ENCODE measurements around the gene MFSD12. TPM values are rescaled to one million over a fixed set of nuclear protein-coding genes. Genes with fewer than 3 reads are reported as not detected.
"Not testable (repeated sequence)": the region's sequence is repeated elsewhere in the genome, so short reads cannot be mapped to it uniquely, and the experiment has no call there.

Gene MFSD12
- total RNA-seq, 4 donors from 2014 or later: 22.3 to 77.3 (median 48.7) TPM

DNA sequence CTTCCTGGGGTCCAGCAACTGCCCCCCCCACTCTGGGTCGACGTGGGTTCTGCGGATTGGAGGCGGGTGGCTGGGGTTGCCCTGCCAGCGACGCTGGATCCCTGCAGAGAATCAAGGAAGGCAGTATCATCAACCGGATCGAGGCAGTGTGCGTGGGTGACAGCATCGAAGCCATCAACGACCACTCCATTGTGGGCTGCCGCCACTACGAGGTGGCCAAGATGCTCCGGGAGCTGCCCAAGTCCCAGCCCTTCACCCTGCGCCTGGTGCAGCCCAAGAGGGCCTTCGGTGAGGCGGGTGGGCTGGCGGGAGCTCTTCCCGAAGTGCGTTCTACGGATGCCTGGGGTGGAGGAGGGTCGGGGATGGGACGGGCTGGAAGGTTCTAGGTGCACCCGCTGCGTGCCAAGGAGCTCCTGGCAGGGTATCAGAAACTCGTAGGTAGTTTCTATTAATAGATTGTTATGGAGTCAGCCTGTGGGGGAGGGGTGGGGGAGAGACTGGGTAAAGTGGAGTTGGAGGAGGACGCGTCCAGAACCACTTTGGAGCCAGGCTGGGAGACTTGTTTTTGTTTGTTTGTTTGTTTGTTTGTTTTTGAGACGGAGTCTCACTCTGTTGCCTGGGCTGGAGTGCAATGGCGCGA lies 29.4 kb upstream of the MFSD12 start:
- H3K9me3 ChIP-seq: no peaks in the 10 kb centered on the region
- H3K27ac ChIP-seq: no peak overlapping the region
- no peak overlapping the region for H3K4me3 ChIP-seq
- peak; percentile 30 to 72 for ATAC-seq
- H3K27me3 ChIP-seq: peaks cover 12 to 15% (median 15%) of the 10 kb centered on the region in 3 donors
- intact Hi-C loops (cut with DNase I; ENCODE audit: low total_unique reads) (loop anchor here (2.0 kb wide), 1 partner anchor 32 kb away; no protein-coding TSS in a partner anchor), in situ Hi-C loops (cut with MboI; ENCODE audit: low sequenced_read_pairs in 4 of 4) (no loop called here)
- no peak for TF ChIP-seq POLR2A (IDR thresholded peaks at IDR 0.05)
- TF ChIP-seq, protein P1, sequence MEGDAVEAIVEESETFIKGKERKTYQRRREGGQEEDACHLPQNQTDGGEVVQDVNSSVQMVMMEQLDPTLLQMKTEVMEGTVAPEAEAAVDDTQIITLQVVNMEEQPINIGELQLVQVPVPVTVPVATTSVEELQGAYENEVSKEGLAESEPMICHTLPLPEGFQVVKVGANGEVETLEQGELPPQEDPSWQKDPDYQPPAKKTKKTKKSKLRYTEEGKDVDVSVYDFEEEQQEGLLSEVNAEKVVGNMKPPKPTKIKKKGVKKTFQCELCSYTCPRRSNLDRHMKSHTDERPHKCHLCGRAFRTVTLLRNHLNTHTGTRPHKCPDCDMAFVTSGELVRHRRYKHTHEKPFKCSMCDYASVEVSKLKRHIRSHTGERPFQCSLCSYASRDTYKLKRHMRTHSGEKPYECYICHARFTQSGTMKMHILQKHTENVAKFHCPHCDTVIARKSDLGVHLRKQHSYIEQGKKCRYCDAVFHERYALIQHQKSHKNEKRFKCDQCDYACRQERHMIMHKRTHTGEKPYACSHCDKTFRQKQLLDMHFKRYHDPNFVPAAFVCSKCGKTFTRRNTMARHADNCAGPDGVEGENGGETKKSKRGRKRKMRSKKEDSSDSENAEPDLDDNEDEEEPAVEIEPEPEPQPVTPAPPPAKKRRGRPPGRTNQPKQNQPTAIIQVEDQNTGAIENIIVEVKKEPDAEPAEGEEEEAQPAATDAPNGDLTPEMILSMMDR (IDR thresholded peaks at IDR 0.05 in 4 of 5, conservative IDR thresholded peaks at IDR 0.05 in 1 of 5): no peak
- H3K36me3 ChIP-seq: no peaks in the 10 kb centered on the region
- peaks cover 10 to 11% of the 10 kb centered on the region in 2 donors for H3K4me1 ChIP-seq
- DNase-seq: peak in 1 of 2 donors; percentile 56

DNA sequence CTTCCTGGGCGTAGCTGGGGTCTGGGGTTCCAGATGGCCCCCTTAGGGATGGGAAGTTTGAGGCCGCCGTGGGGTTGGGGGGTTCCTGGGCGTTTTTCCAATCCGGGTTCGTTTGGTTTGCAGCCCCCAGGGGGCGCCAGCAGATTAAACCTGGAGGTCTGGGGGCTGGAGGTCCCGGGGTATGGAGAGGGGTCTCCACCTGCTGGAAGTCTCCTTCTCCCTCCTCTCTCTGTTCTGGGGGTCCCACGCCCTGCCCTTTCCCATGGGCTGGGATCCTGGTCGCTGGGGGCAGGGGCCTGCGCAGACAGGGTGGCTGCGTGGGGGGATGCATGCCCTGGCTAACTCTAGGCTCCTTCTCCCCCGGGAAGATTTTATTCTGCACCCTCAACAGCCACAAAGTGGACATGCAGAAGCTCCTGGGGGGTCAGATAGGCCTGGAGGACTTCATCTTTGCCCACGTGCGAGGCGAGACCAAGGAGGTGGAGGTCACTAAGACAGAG lies 28.8 kb upstream of the MFSD12 start:
- TF ChIP-seq, protein P1 (IDR thresholded peaks at IDR 0.05 in 4 of 5, conservative IDR thresholded peaks at IDR 0.05 in 1 of 5): peak; percentile 30 to 56 (median 52)
- no peak for TF ChIP-seq POLR2A (IDR thresholded peaks at IDR 0.05)
- DNase-seq (no peak), ATAC-seq (peak in 1 of 2 donors; percentile 14)
- H3K9me3 ChIP-seq: no peaks in the 10 kb centered on the region
- peak overlapping the region; percentile 16 to 50 (median 36) for H3K4me3 ChIP-seq
- H3K4me1 ChIP-seq: peaks cover 10 to 11% of the 10 kb centered on the region in 2 donors
- H3K27me3 ChIP-seq: peaks cover 12 to 15% (median 15%) of the 10 kb centered on the region in 3 donors
- peak overlapping the region in 1 of 4 donors; percentile 28 for H3K27ac ChIP-seq
- intact Hi-C loops (cut with DNase I; ENCODE audit: low total_unique reads): loop anchor here (2.0 kb wide), 1 partner anchor 33 kb away; no protein-coding TSS in a partner anchor
- in situ Hi-C loops (cut with MboI; ENCODE audit: low sequenced_read_pairs in 4 of 4): no loop called here
- H3K36me3 ChIP-seq: no peaks in the 10 kb centered on the region

DNA sequence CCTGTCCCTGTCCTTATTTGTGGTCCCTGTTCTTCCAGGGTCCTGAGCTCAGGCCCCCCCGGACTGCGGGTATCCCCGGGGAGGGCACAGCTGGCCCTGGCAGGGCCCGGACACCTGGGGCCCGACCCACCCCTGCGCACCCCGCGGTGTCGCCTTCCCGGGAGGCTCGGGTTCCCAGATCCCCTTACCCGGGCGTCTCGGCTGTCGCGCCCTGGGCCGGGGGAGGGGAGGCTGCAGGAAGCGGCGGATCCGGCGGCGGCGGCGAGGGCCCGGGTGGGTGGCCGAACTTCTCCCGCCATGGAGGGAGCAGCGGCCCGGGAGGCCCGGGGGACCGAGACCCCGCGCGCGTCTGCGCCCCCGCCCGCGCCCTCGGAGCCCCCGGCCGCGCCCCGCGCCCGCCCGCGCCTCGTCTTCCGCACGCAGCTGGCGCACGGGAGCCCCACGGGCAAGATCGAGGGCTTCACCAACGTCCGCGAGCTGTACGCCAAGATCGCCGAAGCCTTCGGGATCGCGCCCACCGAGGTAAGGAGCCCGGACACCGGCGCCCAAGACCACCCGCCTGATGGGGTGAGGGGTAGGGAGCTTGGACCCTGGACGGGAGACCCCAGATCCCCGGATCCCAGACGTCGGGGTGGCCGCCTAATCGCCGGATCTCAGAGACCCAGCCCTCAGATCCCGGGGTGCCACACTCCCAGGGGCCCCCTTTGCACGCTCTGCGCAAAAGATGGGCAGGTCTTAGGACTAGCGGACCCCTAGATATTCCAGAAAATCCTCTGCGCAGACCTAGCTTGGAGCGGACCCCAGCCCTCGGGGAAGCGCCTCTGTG lies 28.1 kb upstream of the MFSD12 start, which contains the start of gene GIPC3:
Gene GIPC3 (plus strand): TSS at position 178 of the 826 bp plus-strand sequence. CDS start 120 bp downstream, at position 298.
- in situ Hi-C loops (cut with MboI; ENCODE audit: low sequenced_read_pairs in 4 of 4) (no loop called here), intact Hi-C loops (cut with DNase I; ENCODE audit: low total_unique reads) (loop anchor here (2.0 kb wide), 1 partner anchor 33 kb away; no protein-coding TSS in a partner anchor)
- Histone ChIP-seq H3K27me3 (peaks cover 12 to 15% (median 15%) of the 10 kb centered on the region in 3 donors), H3K9me3 (no peaks in the 10 kb centered on the region), H3K36me3 (no peaks in the 10 kb centered on the region), H3K4me1 (peaks cover 10 to 11% of the 10 kb centered on the region in 2 donors), H3K27ac (peak within 1 kb of the TSS in 1 of 4 donors; percentile 28), H3K4me3 (peak within 1 kb of the TSS; percentile 16 to 50 (median 36))
- DNase-seq (no peak), ATAC-seq (no peak)
- TF ChIP-seq POLR2A (IDR thresholded peaks at IDR 0.05): no peak
- TF ChIP-seq, protein P1 (IDR thresholded peaks at IDR 0.05 in 4 of 5, conservative IDR thresholded peaks at IDR 0.05 in 1 of 5): no peak

DNA sequence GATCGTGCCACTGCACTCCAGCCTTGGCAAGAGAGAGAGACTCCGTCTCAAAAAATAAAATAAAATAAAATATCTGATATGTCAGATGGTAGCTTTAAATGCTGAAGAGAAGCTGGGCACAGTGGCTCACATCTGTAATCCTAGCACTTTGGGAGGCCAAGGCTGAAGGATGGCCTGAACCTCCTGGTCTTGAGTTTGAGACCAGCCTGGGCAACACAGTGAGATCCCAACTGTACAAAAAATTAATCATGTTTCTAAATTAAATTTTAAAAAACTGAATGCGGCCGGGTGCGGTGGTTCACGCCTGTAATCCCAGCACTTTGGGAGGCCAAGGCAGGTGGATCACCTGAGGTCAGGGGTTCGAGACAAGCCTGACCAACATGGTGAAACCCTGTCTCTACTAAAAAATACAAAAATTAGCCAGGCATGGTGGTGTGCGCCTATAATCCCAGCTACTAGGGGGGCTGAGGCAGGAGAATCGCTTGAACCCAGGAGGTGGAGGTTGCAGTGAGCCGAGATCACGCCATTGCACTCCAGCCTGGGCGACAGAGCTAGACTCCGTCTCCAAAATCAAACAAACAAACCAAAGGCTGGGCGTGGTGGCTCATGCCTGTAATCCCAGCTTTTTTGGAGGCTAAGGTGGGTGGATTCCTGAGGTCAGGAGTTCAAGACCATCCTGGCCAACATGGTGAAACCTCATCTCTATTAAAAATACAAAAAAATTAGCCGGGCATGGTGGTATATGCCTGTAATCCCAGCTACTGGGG lies 26.8 kb upstream of the MFSD12 start:
- intact Hi-C loops (cut with DNase I; ENCODE audit: low total_unique reads): loop anchor here (5.0 kb wide), 1 partner anchor 37 kb away; no protein-coding TSS in a partner anchor
- H3K27me3 ChIP-seq: peaks cover 12 to 15% (median 15%) of the 10 kb centered on the region in 3 donors
- H3K4me3 ChIP-seq; H3K27ac ChIP-seq; DNase-seq; H3K36me3 ChIP-seq; ATAC-seq; H3K9me3 ChIP-seq; in situ Hi-C loops (cut with MboI; ENCODE audit: low sequenced_read_pairs in 4 of 4): not testable (repeated sequence)
- H3K4me1 ChIP-seq: peaks cover 10 to 11% of the 10 kb centered on the region in 2 donors

DNA sequence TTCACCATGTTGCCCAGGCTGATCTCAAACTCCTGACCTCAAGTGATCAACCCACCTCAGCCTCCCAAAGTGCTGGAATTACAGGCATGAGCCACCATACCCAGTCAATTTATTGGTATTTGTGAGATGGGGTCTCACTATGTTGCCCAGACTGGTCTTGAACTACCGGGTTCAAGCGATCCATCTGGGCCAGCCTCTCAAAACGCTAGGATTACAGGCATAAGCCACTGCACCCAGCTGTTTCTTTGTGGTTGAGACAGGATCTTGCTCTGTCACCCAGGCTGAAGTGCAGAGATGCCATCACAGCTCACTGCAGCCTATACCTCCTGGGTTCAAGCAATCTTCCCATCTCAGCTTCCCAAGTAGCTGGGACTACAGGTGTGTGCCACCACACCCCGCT lies 24.4 kb upstream of the MFSD12 start:
- in situ Hi-C loops (cut with MboI; ENCODE audit: low sequenced_read_pairs in 4 of 4); H3K9me3 ChIP-seq; H3K27ac ChIP-seq; H3K4me1 ChIP-seq; H3K4me3 ChIP-seq; H3K36me3 ChIP-seq; DNase-seq; ATAC-seq: not testable (repeated sequence)
- H3K27me3 ChIP-seq: peaks cover 12 to 15% (median 15%) of the 10 kb centered on the region in 3 donors
- intact Hi-C loops (cut with DNase I; ENCODE audit: low total_unique reads): loop anchor here (5.0 kb wide), 1 partner anchor 34 kb away; no protein-coding TSS in a partner anchor
